Smooth muscle cell of trachea (primary cell): ENCODE results near the gene VPS35. TPM values are rescaled to one million over a fixed set of nuclear protein-coding genes. Genes with fewer than 3 reads are reported as not detected.

Experiments
- total RNA-seq: library from RNA; depleted of rRNA; stranded (reverse); fragments of >200 nt; gene quantifications from 2 replicates; pipeline ENCODE4 v1.2.1, GENCODE V29; 2014

VPS35 gene
- total RNA-seq, result 152 and 198 TPM in 2 replicates

GRCh38 chr16:46688654-46689364, at the start of gene VPS35:
Gene VPS35 (minus strand): TSS chr16:46689178. CDS start chr16:46689133, 45 bp downstream.

GRCh38 chr16:46689365-46690280, 645 bp upstream of the VPS35 start, which contains the start of gene ORC6:
Gene ORC6 (plus strand): TSS chr16:46689659. CDS start chr16:46689706, 47 bp downstream.

GRCh38 chr16:46621006-46621933, 67.7 kb downstream of the VPS35 start, which contains the start of gene SHCBP1:
Gene SHCBP1 (minus strand): TSS chr16:46621379. CDS start chr16:46621359, 20 bp downstream.

Other genes starting within 250 kb of the VPS35 start
- 2.0 and 41.3 TPM in 2 replicates for gene SHCBP1, start 67.8 kb downstream of the VPS35 start, total RNA-seq
- 1.7 and 12.1 TPM in 2 replicates for gene ORC6, start 481 bp upstream of the VPS35 start, total RNA-seq
- 0.15 and 0.17 TPM in 2 replicates for gene MYLK3, start 59.2 kb upstream of the VPS35 start, total RNA-seq
- gene C16orf87, start 142.0 kb upstream of the VPS35 start, total RNA-seq, result 6.3 and 7.1 TPM in 2 replicates
- gene GPT2, start 195.2 kb upstream of the VPS35 start, total RNA-seq, result 8.3 and 21.0 TPM in 2 replicates